Hematopoietic multipotent progenitor cell treated with erythropoietin and hydrocortisone succinate and interleukin-3 and kit ligand, for 17 days (in vitro differentiated cells): ENCODE data around the gene FAM167B.
A peak's percentile ranks its signal among the peaks of the same experiment; 100 is the strongest.
"Not testable (repeated sequence)": the region's sequence is repeated elsewhere in the genome, so short reads cannot be mapped to it uniquely, and the experiment has no call there.

Source experiments
- DNase-seq: peaks from one replicate; pipeline ENCODE4 v3.0.0-alpha.2; 2015; ENCODE audit warnings: low spot score

Gene FAM167B

GRCh38 chr1:32263236-32263593, 16.2 kb downstream of the FAM167B start:
- DNase-seq = not testable (repeated sequence)

GRCh38 chr1:32263744-32264143, 16.7 kb downstream of the FAM167B start:
- no peak for DNase-seq

GRCh38 chr1:32265846-32266245, 18.8 kb downstream of the FAM167B start:
- DNase-seq = no peak

- no peak for DNase-seq
Observed at GRCh38 chr1:32266921-32267591, 20.0 kb downstream of the FAM167B start.

GRCh38 chr1:32269744-32270143, 22.7 kb downstream of the FAM167B start:
- DNase-seq = no peak

GRCh38 chr1:32272557-32273390, 25.8 kb downstream of the FAM167B start:
- DNase-seq = no peak

GRCh38 chr1:32273391-32274208, 26.6 kb downstream of the FAM167B start:
- no peak for DNase-seq

GRCh38 chr1:32274646-32275340, 27.8 kb downstream of the FAM167B start:
- DNase-seq = no peak

GRCh38 chr1:32275424-32275823, 28.4 kb downstream of the FAM167B start:
- no peak for DNase-seq

- DNase-seq = no peak
Observed at GRCh38 chr1:32276032-32276782, 29.2 kb downstream of the FAM167B start.

- DNase-seq = not testable (repeated sequence)
Observed at GRCh38 chr1:32284777-32285176, 37.8 kb downstream of the FAM167B start.

- no peak for DNase-seq
Observed at GRCh38 chr1:32285658-32286057, 38.6 kb downstream of the FAM167B start.

- DNase-seq = no peak
Observed at GRCh38 chr1:32286763-32287162, 39.7 kb downstream of the FAM167B start.

- DNase-seq = no peak
Observed at GRCh38 chr1:32289256-32289655, 42.2 kb downstream of the FAM167B start.

GRCh38 chr1:32291145-32291707, 44.2 kb downstream of the FAM167B start:
- no peak for DNase-seq

GRCh38 chr1:32291708-32292538, 44.9 kb downstream of the FAM167B start, which contains the start of gene HDAC1:
Gene HDAC1, plus strand, starts transcription at chr1:32292083. Its CDS starts 87 bp downstream, at chr1:32292170.
- peak; percentile 97 for DNase-seq

- not testable (repeated sequence) for DNase-seq
Observed at GRCh38 chr1:32298211-32298610, 51.2 kb downstream of the FAM167B start.
